Activated T-cell treated with anti-CD3 and anti-CD28 coated beads, Interleukin-2, amount 50 U/mL, for 72 hours (primary cell): ENCODE results near the gene PGA4. TPM values are rescaled to one million over a fixed set of nuclear protein-coding genes. Genes with fewer than 3 reads are reported as not detected.
"Not testable (repeated sequence)": the region's sequence is repeated elsewhere in the genome, so short reads cannot be mapped to it uniquely, and the experiment has no call there.

Experiments used
- ATAC-seq, 2 donors: fragments of 150-1000 bp; cut with Tn5 transposase; replicated peaks in 1 of 2; 2 replicates each; pipeline ENCODE4 v1.10.0; 2021; ENCODE audit warnings: moderate library complexity in 2 of 2, mild to moderate bottlenecking in 1 of 2
- DNase-seq, 2 donors: peaks; one replicate each; pipeline ENCODE4 v3.0.0; 2021 to 2022; ENCODE audit warnings: mixed read lengths in 1 of 2
- H3K27ac Mint-ChIP-seq: one replicate; pipeline ENCODE4 v1.8.0; 2022; ENCODE audit warnings: mild to moderate bottlenecking, moderate library complexity, mixed read lengths
- H3K27me3 Mint-ChIP-seq: one replicate; pipeline ENCODE4 v1.8.0; 2022; ENCODE audit warnings: low read depth, mixed read lengths
- H3K36me3 Mint-ChIP-seq, 2 donors: one replicate each; pipeline ENCODE4 v1.8.0; 2022; ENCODE audit warnings: mixed read lengths in 2 of 2, mild to moderate bottlenecking in 1 of 2; ENCODE audit not compliant: insufficient read depth in 2 of 2
- H3K4me1 Mint-ChIP-seq: one replicate; pipeline ENCODE4 v1.8.0; 2022; ENCODE audit warnings: low read depth, mixed read lengths
- H3K4me3 Mint-ChIP-seq, 2 donors: one replicate each; pipeline ENCODE4 v1.8.0; 2022; ENCODE audit warnings: mild to moderate bottlenecking in 2 of 2, mixed read lengths in 2 of 2, moderate library complexity in 2 of 2
- H3K9me3 Mint-ChIP-seq, 2 donors: one replicate each; pipeline ENCODE4 v1.8.0; 2022; ENCODE audit warnings: mixed read lengths in 2 of 2
- total RNA-seq, 2 donors: library from RNA; stranded (reverse); gene quantifications; one replicate each; pipeline ENCODE4 v1.2.3, GENCODE V29; 2022

PGA4 gene
- total RNA-seq, 2 donors from 2014 or later = not detected

DNA sequence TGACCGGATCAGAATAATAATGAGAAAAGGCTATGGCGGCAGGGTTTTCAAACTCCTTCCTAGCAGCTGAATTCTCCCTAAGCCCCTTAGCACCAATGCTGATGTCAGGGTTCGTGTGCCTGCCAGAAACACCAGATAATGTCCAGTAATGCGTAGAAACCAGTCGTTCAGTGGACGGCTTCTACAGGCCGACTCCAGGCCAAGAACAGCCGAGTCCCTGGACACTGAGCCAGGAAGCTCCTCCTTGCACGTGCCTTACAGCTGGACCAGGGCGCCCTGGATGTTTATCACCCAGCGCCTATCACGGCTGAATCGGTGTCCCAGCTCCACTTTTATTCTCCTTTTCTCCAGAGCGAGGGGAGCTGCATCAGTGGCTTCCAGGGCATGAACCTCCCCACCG, 9.9 kb upstream of the PGA4 start:
- H3K4me1 Mint-ChIP-seq, H3K9me3 Mint-ChIP-seq, H3K36me3 Mint-ChIP-seq, H3K4me3 Mint-ChIP-seq, H3K27me3 Mint-ChIP-seq, DNase-seq, H3K27ac Mint-ChIP-seq, ATAC-seq: not testable (repeated sequence)

DNA sequence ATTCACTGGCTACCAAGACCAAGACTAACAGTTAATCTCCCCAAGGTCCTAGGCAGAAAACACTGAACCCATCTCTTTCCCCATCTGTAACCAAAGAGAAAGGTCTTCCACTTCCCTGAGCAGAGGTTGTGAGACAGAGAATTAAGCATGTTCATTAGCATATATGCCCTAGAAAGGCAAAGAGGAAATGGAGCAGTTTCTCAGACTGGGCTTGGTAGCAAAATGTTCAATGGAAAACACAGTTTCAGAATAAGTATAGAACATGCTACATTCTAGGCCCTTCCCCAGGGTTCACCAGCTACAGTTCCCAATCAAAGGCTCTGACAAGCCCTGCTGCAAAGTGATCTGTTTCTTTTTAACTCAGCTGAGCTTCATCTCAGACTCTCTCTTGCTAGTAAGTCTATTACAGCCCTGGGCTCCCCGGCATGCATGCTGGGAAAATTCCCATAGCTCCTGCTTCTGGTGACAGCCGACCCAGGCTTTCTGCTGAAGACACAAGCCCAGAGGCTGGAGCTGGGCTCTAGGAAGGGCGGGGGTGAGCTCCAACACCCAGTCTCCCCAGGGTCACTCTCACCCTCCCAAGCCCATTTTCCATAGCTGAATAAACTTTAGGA, 8.3 kb upstream of the PGA4 start:
- not testable (repeated sequence) for H3K27ac Mint-ChIP-seq, H3K4me3 Mint-ChIP-seq, H3K36me3 Mint-ChIP-seq, DNase-seq, ATAC-seq, H3K4me1 Mint-ChIP-seq, H3K27me3 Mint-ChIP-seq, H3K9me3 Mint-ChIP-seq

DNA sequence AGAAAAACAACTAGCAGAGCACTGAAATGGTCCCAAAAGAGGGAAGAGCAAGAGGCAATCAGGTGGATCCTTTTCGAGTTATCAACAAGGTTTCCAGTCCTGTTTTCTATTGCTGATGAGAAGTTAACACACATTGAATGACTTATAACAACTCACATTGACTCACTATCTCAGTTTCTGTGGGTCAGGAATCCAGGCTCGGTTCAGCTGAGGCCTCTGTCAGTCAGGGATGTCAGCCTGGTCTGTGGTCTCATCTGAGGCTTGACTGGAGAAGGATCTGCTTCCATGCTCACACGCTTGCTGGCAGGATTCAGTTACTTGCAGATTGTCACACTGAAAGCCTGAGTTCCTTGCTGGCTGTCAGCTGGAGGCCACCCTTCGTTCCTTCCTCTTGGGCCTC, 3.8 kb upstream of the PGA4 start:
- H3K27me3 Mint-ChIP-seq, H3K9me3 Mint-ChIP-seq, H3K4me3 Mint-ChIP-seq, H3K4me1 Mint-ChIP-seq, H3K27ac Mint-ChIP-seq, H3K36me3 Mint-ChIP-seq, DNase-seq: not testable (repeated sequence)
- ATAC-seq = peak in 1 of 2 donors; percentile 32

DNA sequence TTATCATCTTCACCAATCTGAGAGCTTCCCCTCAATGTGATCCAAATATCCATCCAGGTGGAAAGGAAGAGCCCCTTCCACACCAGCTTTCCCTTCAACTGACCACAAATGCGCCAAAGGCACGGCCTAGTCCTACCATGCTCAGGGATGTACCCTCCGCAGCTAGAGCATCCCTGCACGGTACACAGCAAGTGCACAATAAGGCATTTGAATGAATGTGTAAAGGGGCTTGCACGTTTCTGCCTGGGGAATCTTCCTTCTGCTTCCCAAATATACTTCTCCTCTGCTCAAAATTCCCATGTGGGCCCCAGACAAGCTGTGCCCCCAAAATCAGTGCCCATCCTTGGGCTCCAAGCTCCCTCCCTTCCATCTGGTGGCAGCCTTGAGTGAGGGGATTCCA, 3.1 kb upstream of the PGA4 start:
- not testable (repeated sequence) for H3K4me3 Mint-ChIP-seq, H3K4me1 Mint-ChIP-seq, H3K27ac Mint-ChIP-seq, H3K36me3 Mint-ChIP-seq, ATAC-seq, H3K27me3 Mint-ChIP-seq, DNase-seq, H3K9me3 Mint-ChIP-seq

DNA sequence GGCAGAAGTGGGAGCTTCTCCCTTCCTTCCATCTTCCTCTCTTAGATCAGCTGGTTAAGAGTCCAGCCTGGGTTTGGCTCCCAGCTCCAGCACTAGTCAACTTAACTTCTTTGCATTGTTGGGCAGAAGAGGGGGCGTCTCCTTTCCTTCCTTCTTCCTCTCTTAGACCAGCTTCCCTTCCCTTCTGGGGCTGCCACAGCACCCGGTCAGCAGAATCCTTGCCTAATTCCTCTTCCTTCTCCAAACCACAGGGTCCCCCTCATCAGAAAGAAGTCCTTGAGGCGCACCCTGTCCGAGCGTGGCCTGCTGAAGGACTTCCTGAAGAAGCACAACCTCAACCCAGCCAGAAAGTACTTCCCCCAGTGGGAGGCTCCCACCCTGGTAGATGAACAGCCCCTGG, 545 bp downstream of the PGA4 start:
- not testable (repeated sequence) for H3K4me1 Mint-ChIP-seq, DNase-seq, H3K27me3 Mint-ChIP-seq, H3K27ac Mint-ChIP-seq, ATAC-seq, H3K4me3 Mint-ChIP-seq, H3K9me3 Mint-ChIP-seq, H3K36me3 Mint-ChIP-seq

DNA sequence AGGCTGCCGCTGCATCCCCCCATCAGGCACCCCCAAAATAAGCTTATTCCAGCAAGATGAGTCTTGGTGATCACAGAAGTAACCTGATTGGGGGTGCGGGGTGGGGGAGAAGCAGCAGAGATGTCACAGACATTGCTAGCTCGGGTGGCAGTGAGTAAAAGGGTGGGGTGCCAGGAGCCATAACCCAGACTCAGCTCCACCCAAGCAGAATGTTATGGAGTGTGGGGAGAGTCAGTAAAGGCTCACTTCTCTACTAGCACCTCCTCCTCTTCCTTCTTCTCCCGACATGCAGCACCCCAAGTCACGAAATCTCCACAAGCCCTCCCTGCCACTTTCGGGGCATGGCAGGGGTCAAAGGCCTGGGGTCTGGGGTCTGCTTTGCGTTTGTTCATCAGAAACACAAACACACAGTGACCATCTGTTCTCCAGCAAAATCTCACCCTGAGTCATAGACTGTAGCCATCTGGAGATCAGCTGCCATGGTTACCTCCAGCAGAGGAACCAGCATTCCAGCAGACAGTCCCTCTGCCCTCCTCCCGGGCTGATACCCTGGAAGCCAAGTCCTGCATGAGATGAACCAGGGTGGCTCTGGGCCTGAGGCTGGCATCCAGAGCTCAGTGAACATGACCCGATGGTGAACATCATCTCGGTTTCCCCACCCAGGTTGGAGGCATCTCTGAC, 4.5 kb downstream of the PGA4 start:
- not testable (repeated sequence) for H3K4me3 Mint-ChIP-seq, H3K4me1 Mint-ChIP-seq, H3K27me3 Mint-ChIP-seq, H3K27ac Mint-ChIP-seq, H3K9me3 Mint-ChIP-seq, H3K36me3 Mint-ChIP-seq, ATAC-seq, DNase-seq

DNA sequence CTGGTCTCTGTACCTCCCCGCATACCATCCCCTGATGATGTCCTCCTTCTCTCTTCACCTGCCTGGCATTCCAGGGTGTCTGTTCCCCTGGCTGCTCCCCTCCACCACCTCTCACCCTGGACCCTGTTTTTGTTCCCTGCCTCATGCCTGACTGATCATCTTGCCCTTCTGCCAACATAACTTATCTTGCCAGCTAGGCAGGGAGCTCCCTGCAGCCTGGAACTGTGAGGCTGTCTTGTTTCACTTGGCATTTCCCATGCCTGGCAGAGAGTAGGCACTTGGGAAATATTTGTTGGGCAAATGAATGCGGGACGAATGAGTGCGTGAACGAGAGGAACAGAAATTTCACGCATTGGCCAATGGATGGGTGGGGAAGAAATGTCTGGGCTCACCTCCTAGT, 7.3 kb downstream of the PGA4 start:
- not testable (repeated sequence) for H3K4me1 Mint-ChIP-seq, DNase-seq, H3K9me3 Mint-ChIP-seq, H3K27me3 Mint-ChIP-seq, ATAC-seq, H3K4me3 Mint-ChIP-seq, H3K27ac Mint-ChIP-seq, H3K36me3 Mint-ChIP-seq

DNA sequence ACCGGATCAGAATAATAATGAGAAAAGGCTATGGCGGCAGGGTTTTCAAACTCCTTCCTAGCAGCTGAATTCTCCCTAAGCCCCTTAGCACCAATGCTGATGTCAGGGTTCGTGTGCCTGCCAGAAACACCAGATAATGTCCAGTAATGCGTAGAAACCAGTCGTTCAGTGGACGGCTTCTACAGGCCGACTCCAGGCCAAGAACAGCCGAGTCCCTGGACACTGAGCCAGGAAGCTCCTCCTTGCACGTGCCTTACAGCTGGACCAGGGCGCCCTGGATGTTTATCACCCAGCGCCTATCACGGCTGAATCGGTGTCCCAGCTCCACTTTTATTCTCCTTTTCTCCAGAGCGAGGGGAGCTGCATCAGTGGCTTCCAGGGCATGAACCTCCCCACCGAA, 8.9 kb downstream of the PGA4 start:
- H3K4me1 Mint-ChIP-seq, H3K27ac Mint-ChIP-seq, DNase-seq, H3K27me3 Mint-ChIP-seq, H3K9me3 Mint-ChIP-seq, H3K4me3 Mint-ChIP-seq, H3K36me3 Mint-ChIP-seq, ATAC-seq: not testable (repeated sequence)

DNA sequence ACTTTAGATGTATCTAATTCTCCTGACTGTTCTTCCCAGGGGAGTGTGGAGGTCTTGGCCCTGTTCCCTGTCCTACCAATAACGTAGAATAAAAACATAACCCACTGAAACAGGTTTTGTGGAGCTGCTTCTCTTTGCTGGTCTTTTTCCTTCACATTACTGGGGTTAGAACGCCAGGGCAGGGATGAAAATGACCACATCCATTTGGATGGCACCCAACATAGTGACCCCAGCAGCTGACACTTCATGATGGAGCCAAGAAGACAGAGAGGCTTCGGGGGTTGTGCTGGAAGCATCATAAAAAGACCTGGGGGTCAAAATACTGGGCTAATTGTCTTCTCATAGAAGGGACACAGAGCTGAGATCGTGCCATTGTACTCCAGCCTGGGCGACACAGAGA, 9.4 kb downstream of the PGA4 start:
- H3K27me3 Mint-ChIP-seq, H3K4me1 Mint-ChIP-seq, H3K9me3 Mint-ChIP-seq, H3K4me3 Mint-ChIP-seq, H3K27ac Mint-ChIP-seq, DNase-seq, ATAC-seq, H3K36me3 Mint-ChIP-seq: not testable (repeated sequence)

DNA sequence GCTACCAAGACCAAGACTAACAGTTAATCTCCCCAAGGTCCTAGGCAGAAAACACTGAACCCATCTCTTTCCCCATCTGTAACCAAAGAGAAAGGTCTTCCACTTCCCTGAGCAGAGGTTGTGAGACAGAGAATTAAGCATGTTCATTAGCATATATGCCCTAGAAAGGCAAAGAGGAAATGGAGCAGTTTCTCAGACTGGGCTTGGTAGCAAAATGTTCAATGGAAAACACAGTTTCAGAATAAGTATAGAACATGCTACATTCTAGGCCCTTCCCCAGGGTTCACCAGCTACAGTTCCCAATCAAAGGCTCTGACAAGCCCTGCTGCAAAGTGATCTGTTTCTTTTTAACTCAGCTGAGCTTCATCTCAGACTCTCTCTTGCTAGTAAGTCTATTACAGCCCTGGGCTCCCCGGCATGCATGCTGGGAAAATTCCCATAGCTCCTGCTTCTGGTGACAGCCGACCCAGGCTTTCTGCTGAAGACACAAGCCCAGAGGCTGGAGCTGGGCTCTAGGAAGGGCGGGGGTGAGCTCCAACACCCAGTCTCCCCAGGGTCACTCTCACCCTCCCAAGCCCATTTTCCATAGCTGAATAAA, 10.5 kb downstream of the PGA4 start:
- H3K9me3 Mint-ChIP-seq, H3K27me3 Mint-ChIP-seq, H3K4me3 Mint-ChIP-seq, ATAC-seq, H3K4me1 Mint-ChIP-seq, DNase-seq, H3K36me3 Mint-ChIP-seq, H3K27ac Mint-ChIP-seq: not testable (repeated sequence)

DNA sequence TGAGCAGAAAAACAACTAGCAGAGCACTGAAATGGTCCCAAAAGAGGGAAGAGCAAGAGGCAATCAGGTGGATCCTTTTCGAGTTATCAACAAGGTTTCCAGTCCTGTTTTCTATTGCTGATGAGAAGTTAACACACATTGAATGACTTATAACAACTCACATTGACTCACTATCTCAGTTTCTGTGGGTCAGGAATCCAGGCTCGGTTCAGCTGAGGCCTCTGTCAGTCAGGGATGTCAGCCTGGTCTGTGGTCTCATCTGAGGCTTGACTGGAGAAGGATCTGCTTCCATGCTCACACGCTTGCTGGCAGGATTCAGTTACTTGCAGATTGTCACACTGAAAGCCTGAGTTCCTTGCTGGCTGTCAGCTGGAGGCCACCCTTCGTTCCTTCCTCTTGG, 15.0 kb downstream of the PGA4 start:
- not testable (repeated sequence) for H3K9me3 Mint-ChIP-seq, H3K4me1 Mint-ChIP-seq, DNase-seq, H3K27ac Mint-ChIP-seq, H3K36me3 Mint-ChIP-seq, H3K4me3 Mint-ChIP-seq, H3K27me3 Mint-ChIP-seq
- peak; percentile 31 to 55 for ATAC-seq

DNA sequence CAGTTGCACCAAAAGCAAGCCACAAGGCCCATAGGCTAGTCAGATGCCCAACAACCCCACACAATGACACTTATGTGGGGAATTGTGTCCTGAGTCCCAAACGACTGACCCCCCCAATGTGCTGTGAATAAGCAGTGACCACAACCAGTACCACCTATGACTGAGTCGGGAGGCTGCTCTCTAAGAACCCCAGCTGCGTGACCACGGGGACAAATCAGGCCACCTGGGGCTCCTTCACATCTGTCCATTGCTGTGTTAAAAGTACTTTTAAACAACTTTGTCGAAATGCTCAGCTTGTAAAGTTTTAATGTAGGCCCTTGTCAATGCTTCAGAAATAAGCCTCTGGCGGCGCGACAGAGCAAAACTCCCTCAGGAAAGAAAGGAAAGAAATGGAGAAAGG, 18.1 kb downstream of the PGA4 start:
- H3K36me3 Mint-ChIP-seq, H3K4me1 Mint-ChIP-seq, DNase-seq, H3K27ac Mint-ChIP-seq, H3K4me3 Mint-ChIP-seq, H3K9me3 Mint-ChIP-seq, ATAC-seq, H3K27me3 Mint-ChIP-seq: not testable (repeated sequence)

DNA sequence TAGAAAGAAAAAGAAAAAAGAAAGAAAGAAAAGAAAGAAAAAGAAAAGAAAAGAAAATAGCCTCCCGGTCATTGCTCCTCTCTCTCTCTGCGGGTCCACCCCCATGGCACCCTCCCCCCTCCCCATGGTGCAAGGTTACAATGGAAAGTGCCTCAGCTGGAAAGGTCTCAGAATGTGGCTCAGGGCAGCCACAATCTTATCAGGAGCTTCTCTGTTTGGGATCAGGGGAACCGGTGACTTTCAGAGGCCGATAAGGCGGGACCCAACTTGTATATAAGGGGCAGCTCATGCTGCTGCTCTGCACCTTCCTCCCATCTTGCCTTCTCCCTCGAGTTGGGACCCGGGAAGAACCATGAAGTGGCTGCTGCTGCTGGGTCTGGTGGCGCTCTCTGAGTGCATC, 18.7 kb downstream of the PGA4 start, which contains the start of gene PGA5:
TSS of gene PGA5 (plus strand) at position 301 of the 400 bp plus-strand sequence. CDS start at position 353, 52 bp downstream.
- not testable (repeated sequence) for H3K36me3 Mint-ChIP-seq, H3K4me1 Mint-ChIP-seq, H3K4me3 Mint-ChIP-seq, H3K27ac Mint-ChIP-seq, H3K27me3 Mint-ChIP-seq, DNase-seq, ATAC-seq, H3K9me3 Mint-ChIP-seq

DNA sequence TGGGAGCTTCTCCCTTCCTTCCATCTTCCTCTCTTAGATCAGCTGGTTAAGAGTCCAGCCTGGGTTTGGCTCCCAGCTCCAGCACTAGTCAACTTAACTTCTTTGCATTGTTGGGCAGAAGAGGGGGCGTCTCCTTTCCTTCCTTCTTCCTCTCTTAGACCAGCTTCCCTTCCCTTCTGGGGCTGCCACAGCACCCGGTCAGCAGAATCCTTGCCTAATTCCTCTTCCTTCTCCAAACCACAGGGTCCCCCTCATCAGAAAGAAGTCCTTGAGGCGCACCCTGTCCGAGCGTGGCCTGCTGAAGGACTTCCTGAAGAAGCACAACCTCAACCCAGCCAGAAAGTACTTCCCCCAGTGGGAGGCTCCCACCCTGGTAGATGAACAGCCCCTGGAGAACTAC, 19.4 kb downstream of the PGA4 start:
- H3K36me3 Mint-ChIP-seq, DNase-seq, H3K9me3 Mint-ChIP-seq, H3K27ac Mint-ChIP-seq, H3K4me3 Mint-ChIP-seq, H3K27me3 Mint-ChIP-seq, H3K4me1 Mint-ChIP-seq, ATAC-seq: not testable (repeated sequence)
